Glutamatergic neuron (in vitro differentiated cells): ENCODE data around the gene NFIA. TPM values are rescaled to one million over a fixed set of nuclear protein-coding genes. Genes with fewer than 3 reads are reported as not detected.
"Not testable (repeated sequence)": the region's sequence is repeated elsewhere in the genome, so short reads cannot be mapped to it uniquely, and the experiment has no call there.

ENCODE experiments used
- DNase-seq: peaks from one replicate; pipeline ENCODE4 v3.0.0; 2022
- H3K27ac Mint-ChIP-seq: one replicate; pipeline ENCODE4 v1.8.0; 2020; ENCODE audit warnings: mild to moderate bottlenecking, mixed read lengths, inconsistent platforms; ENCODE audit not compliant: unreplicated experiment
- H3K27me3 Mint-ChIP-seq: one replicate; pipeline ENCODE4 v1.8.0; 2020; ENCODE audit warnings: mild to moderate bottlenecking, moderate library complexity, mixed read lengths, inconsistent platforms; ENCODE audit not compliant: unreplicated experiment
- H3K36me3 Mint-ChIP-seq: one replicate; pipeline ENCODE4 v1.8.0; 2020; ENCODE audit warnings: mild to moderate bottlenecking, mixed read lengths, inconsistent platforms; ENCODE audit not compliant: unreplicated experiment
- H3K4me1 Mint-ChIP-seq: one replicate; pipeline ENCODE4 v1.8.0; 2020; ENCODE audit warnings: mild to moderate bottlenecking, low read depth, mixed read lengths, inconsistent platforms; ENCODE audit not compliant: unreplicated experiment
- H3K4me3 Mint-ChIP-seq: one replicate; pipeline ENCODE4 v1.8.0; 2020; ENCODE audit warnings: mild to moderate bottlenecking, mixed read lengths, inconsistent platforms; ENCODE audit not compliant: unreplicated experiment
- H3K9me3 Mint-ChIP-seq: one replicate; pipeline ENCODE4 v1.8.0; 2020; ENCODE audit warnings: mild to moderate bottlenecking, moderate library complexity, mixed read lengths, inconsistent platforms; ENCODE audit not compliant: unreplicated experiment
- CTCF ChIP-seq: fragments of 200-600 bp; sonication (generic); IDR thresholded peaks from one replicate; pipeline ENCODE4 v1.5.0; 2021; ENCODE audit not compliant: partially characterized antibody, unreplicated experiment
- total RNA-seq: library from RNA; stranded (reverse); fragmentation: NEBNext Ultra II Directional; extraction: Animal tissue kit (Norgen Biotek cat#: 25700); gene quantifications from one replicate; pipeline ENCODE4 v1.2.1, GENCODE V29; 2021; ENCODE audit not compliant: unreplicated experiment

The NFIA gene
- total RNA-seq, 1 donor from 2014 or later = 16.4 TPM

GRCh38 chr1:61071205-61072130 lies 10.9 kb upstream of the NFIA start:
- TF ChIP-seq CTCF = no peak
- Mint-ChIP-seq H3K4me1 (peaks cover 2% of the 10 kb centered on the region), H3K36me3 (no peaks in the 10 kb centered on the region), H3K4me3 (no peak overlapping the region), H3K27me3 (peaks cover 2% of the 10 kb centered on the region), H3K27ac (no peak overlapping the region), H3K9me3 (peaks cover 4% of the 10 kb centered on the region)
- no peak for DNase-seq

GRCh38 chr1:61073871-61074270 lies 8.5 kb upstream of the NFIA start:
- Mint-ChIP-seq H3K36me3 (no peaks in the 10 kb centered on the region), H3K4me1 (peaks cover 14% of the 10 kb centered on the region), H3K4me3 (no peak overlapping the region), H3K27ac (no peak overlapping the region), H3K9me3 (peaks cover 4% of the 10 kb centered on the region), H3K27me3 (peaks cover 9% of the 10 kb centered on the region)
- TF ChIP-seq CTCF = no peak
- no peak for DNase-seq

GRCh38 chr1:61075833-61076232 lies 6.5 kb upstream of the NFIA start:
- H3K27ac Mint-ChIP-seq, H3K27me3 Mint-ChIP-seq: not testable (repeated sequence)

GRCh38 chr1:61076728-61077675 lies 5.4 kb upstream of the NFIA start:
- H3K36me3 Mint-ChIP-seq = no peaks in the 10 kb centered on the region
- peaks cover 30% of the 10 kb centered on the region for H3K4me1 Mint-ChIP-seq
- DNase-seq = peak; percentile 76
- peak overlapping the region; percentile 91 for H3K4me3 Mint-ChIP-seq
- peaks cover 5% of the 10 kb centered on the region for H3K9me3 Mint-ChIP-seq
- peaks cover 10% of the 10 kb centered on the region for H3K27me3 Mint-ChIP-seq
- no peak for TF ChIP-seq CTCF
- H3K27ac Mint-ChIP-seq = peak overlapping the region; percentile 57

More at GRCh38 chr1:61075833-61076232, 6.5 kb upstream of the NFIA start:
- H3K4me1 Mint-ChIP-seq = peaks cover 27% of the 10 kb centered on the region
- H3K4me3 Mint-ChIP-seq, H3K36me3 Mint-ChIP-seq, DNase-seq, H3K9me3 Mint-ChIP-seq: not testable (repeated sequence)

- Mint-ChIP-seq H3K4me3 (peak overlapping the region; percentile 91), H3K4me1 (peaks cover 30% of the 10 kb centered on the region), H3K9me3 (peaks cover 5% of the 10 kb centered on the region), H3K36me3 (no peaks in the 10 kb centered on the region), H3K27ac (peak overlapping the region; percentile 57), H3K27me3 (peaks cover 12% of the 10 kb centered on the region)
- no peak for TF ChIP-seq CTCF
- peak; percentile 82 for DNase-seq
These were observed 4.5 kb upstream of the NFIA start for GRCh38 chr1:61077676-61078541.
